Hepatocyte (in vitro differentiated cells): ENCODE measurements around the gene KRT76. TPM values are rescaled to one million over a fixed set of nuclear protein-coding genes. Genes with fewer than 3 reads are reported as not detected.

Experiments
- DNase-seq: peaks from one replicate; pipeline ENCODE4 v3.0.0-alpha.2; 2016; ENCODE audit warnings: low spot score
- H2AFZ ChIP-seq: fragments of 200-600 bp; sonication (generic); 2 replicates; pipeline ENCODE4 v1.6.0; 2016; ENCODE audit warnings: antibody characterized with exemption, mild to moderate bottlenecking
- H3K27ac ChIP-seq: fragments of 200-600 bp; sonication (generic); 2 replicates; pipeline ENCODE4 v1.5.1; 2016; ENCODE audit warnings: mild to moderate bottlenecking
- H3K27me3 ChIP-seq: fragments of 200-600 bp; sonication (generic); 2 replicates; pipeline ENCODE4 v1.6.1; 2016
- H3K36me3 ChIP-seq: fragments of 200-600 bp; sonication (generic); replicated peaks from 2 replicates; pipeline ENCODE4 v1.5.1; 2016; ENCODE audit warnings: low read depth; ENCODE audit not compliant: insufficient read depth
- H3K4me1 ChIP-seq: fragments of 200-600 bp; sonication (generic); 2 replicates; pipeline ENCODE4 v1.5.1; 2016; ENCODE audit warnings: mild to moderate bottlenecking, moderate library complexity; ENCODE audit not compliant: insufficient read depth
- H3K4me2 ChIP-seq: fragments of 200-600 bp; sonication (generic); 2 replicates; pipeline ENCODE4 v1.6.0; 2016
- H3K4me3 ChIP-seq: fragments of 200-600 bp; sonication (generic); 2 replicates; pipeline ENCODE4 v1.5.1; 2016; ENCODE audit warnings: mild to moderate bottlenecking
- H3K79me2 ChIP-seq: fragments of 200-600 bp; sonication (generic); 2 replicates; pipeline ENCODE4 v1.6.0; 2017; ENCODE audit warnings: mild to moderate bottlenecking
- H3K9me2 ChIP-seq: fragments of 200-600 bp; sonication (generic); replicated peaks from 2 replicates; pipeline ENCODE4 v1.6.0; 2017; ENCODE audit warnings: mild to moderate bottlenecking; ENCODE audit not compliant: insufficient read depth
- H3K9me3 ChIP-seq: fragments of 200-600 bp; sonication (generic); 2 replicates; pipeline ENCODE4 v1.5.1; 2016; ENCODE audit warnings: low read depth, mild to moderate bottlenecking
- H4K20me1 ChIP-seq: fragments of 200-600 bp; sonication (generic); 2 replicates; pipeline ENCODE4 v1.6.0; 2016; ENCODE audit warnings: mild to moderate bottlenecking; ENCODE audit not compliant: insufficient read depth, poor library complexity, severe bottlenecking
- EZH2 ChIP-seq: fragments of 200-600 bp; sonication (generic); IDR thresholded peaks from 2 replicates; pipeline ENCODE4 v1.6.1; 2016; ENCODE audit warnings: antibody characterized with exemption, mild to moderate bottlenecking, borderline replicate concordance
- EZH2phosphoT487 ChIP-seq: fragments of 200-600 bp; sonication (generic); IDR thresholded peaks from one replicate; pipeline ENCODE4 v1.6.1; 2018; ENCODE audit warnings: antibody characterized with exemption, mild to moderate bottlenecking, low read depth, moderate library complexity; ENCODE audit not compliant: unreplicated experiment, severe bottlenecking
- WGBS: methylation state at CpG from one replicate; pipeline ENCODE4 v1.1.6; 2016; ENCODE audit warnings: low lambda C conversion rate; ENCODE audit errors: missing lambda C conversion rate; 5-methylcytosine and 5-hydroxymethylcytosine counted together
- polyA plus RNA-seq: library from polyadenylated mRNA; unstranded; fragments of >200 nt; fragmentation: Nextera tagmentation; extraction: Ambion mirVana; gene quantifications from 2 replicates; pipeline ENCODE4 v1.2.1, GENCODE V29; 2016
- total RNA-seq: library from RNA; depleted of rRNA; stranded (reverse); fragments of >200 nt; gene quantifications from 2 replicates; pipeline ENCODE4 v1.2.3, GENCODE V29; 2014
- TF ChIP-seq, protein P1 (sequence below): fragments of 200-600 bp; sonication (generic); IDR thresholded peaks from 2 replicates; pipeline ENCODE4 v1.5.1; 2016; ENCODE audit warnings: antibody characterized with exemption, mild to moderate bottlenecking; ENCODE audit not compliant: poor library complexity

The KRT76 gene
- total and polyA plus RNA-seq, 2 experiments from 2014 or later: not detected

DNA sequence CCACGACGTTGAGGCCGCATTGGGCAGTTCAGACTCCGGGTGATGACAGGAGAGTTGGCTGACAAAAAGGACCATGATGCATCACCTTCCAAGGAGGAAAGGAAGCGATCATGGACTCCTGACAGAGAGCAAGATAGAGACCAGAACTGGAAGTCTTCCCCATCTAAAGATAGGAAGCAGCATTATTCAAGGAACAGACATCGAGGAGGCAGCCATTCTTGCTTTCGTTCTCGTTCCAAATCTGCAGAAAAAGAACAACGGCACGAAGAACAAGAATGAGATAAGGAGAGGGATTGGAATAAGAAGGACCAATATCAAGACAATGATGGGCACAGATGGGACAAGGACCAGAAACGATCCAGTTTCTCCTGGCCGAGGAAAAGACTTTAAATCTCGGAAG, 46.8 kb downstream of the KRT76 start:
- no peaks in the 10 kb centered on the region for H3K9me3 ChIP-seq
- no peak overlapping the region for H2AFZ ChIP-seq
- TF ChIP-seq EZH2: no peak
- H3K27ac ChIP-seq: no peak overlapping the region
- H4K20me1 ChIP-seq: no peaks in the 10 kb centered on the region
- H3K9me2 ChIP-seq: no peaks in the 10 kb centered on the region
- no peaks in the 10 kb centered on the region for H3K36me3 ChIP-seq
- H3K4me3 ChIP-seq: no peak overlapping the region
- H3K4me1 ChIP-seq: no peaks in the 10 kb centered on the region
- DNase-seq: no peak
- H3K4me2 ChIP-seq: no peak overlapping the region
- peaks cover 37% of the 10 kb centered on the region for H3K27me3 ChIP-seq
- H3K79me2 ChIP-seq: no peaks in the 10 kb centered on the region
- WGBS: 90% methylated on average over 13 of the region's 13 CpGs

DNA sequence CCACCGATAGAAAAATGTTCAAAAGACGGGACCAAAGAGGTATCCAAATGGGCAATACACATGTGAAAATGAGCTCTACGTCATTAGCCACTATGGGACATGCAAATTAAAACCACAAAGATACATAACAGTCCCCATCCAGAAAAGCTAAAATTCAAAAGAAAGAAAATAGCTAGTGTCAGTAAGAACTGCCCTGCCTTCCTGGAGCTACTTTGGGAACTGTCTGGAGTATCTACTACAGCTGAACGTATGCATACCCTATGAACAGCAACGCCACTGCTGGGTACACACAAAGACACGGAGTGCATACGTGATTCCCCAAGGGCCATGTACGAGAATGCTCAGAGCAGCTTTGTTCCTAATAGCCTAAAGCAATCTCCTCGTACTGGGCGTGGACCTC, 48.0 kb downstream of the KRT76 start:
- no peak overlapping the region for H3K27ac ChIP-seq
- no peak overlapping the region for H2AFZ ChIP-seq
- H3K9me3 ChIP-seq: no peaks in the 10 kb centered on the region
- peaks cover 30% of the 10 kb centered on the region for H3K27me3 ChIP-seq
- no peaks in the 10 kb centered on the region for H3K36me3 ChIP-seq
- H3K4me3 ChIP-seq: no peak overlapping the region
- no peaks in the 10 kb centered on the region for H3K4me1 ChIP-seq
- TF ChIP-seq EZH2phosphoT487 (no peak), EZH2 (no peak)
- TF ChIP-seq, protein P1, sequence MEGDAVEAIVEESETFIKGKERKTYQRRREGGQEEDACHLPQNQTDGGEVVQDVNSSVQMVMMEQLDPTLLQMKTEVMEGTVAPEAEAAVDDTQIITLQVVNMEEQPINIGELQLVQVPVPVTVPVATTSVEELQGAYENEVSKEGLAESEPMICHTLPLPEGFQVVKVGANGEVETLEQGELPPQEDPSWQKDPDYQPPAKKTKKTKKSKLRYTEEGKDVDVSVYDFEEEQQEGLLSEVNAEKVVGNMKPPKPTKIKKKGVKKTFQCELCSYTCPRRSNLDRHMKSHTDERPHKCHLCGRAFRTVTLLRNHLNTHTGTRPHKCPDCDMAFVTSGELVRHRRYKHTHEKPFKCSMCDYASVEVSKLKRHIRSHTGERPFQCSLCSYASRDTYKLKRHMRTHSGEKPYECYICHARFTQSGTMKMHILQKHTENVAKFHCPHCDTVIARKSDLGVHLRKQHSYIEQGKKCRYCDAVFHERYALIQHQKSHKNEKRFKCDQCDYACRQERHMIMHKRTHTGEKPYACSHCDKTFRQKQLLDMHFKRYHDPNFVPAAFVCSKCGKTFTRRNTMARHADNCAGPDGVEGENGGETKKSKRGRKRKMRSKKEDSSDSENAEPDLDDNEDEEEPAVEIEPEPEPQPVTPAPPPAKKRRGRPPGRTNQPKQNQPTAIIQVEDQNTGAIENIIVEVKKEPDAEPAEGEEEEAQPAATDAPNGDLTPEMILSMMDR: no peak
- no peak for DNase-seq
- H3K4me2 ChIP-seq: no peak overlapping the region
- WGBS: 74% methylated on average over 10 of the region's 10 CpGs
- no peaks in the 10 kb centered on the region for H3K79me2 ChIP-seq
- H3K9me2 ChIP-seq: no peaks in the 10 kb centered on the region
- no peaks in the 10 kb centered on the region for H4K20me1 ChIP-seq

DNA sequence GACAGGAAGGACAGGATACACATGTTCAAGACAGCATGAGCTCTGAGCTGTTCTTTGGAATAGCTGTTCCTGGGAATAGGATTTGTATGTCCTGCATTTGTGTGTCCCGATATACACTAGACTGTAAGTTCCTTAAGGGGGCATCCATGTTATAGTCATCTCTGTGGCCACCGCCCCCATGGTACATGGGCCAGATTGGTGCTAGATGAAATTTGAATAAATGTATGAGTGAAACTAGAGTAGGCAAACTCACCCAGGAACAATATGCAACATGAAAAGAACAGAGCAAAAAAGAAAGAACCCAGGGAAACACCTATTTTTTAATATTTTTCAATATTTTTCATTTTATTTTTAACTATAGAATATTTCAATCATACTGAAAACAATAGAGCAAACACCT, 48.8 kb downstream of the KRT76 start:
- H3K4me3 ChIP-seq: no peak overlapping the region
- no peak overlapping the region for H2AFZ ChIP-seq
- peaks cover 30% of the 10 kb centered on the region for H3K27me3 ChIP-seq
- H4K20me1 ChIP-seq: no peaks in the 10 kb centered on the region
- no peak for DNase-seq
- no peak overlapping the region for H3K4me2 ChIP-seq
- no peaks in the 10 kb centered on the region for H3K36me3 ChIP-seq
- no peaks in the 10 kb centered on the region for H3K9me3 ChIP-seq
- TF ChIP-seq EZH2phosphoT487: no peak
- no peak for TF ChIP-seq EZH2
- TF ChIP-seq, protein P1: no peak
- WGBS: 89% methylated on average over 2 of the region's 2 CpGs
- no peaks in the 10 kb centered on the region for H3K9me2 ChIP-seq
- H3K79me2 ChIP-seq: no peaks in the 10 kb centered on the region
- no peak overlapping the region for H3K27ac ChIP-seq
- no peaks in the 10 kb centered on the region for H3K4me1 ChIP-seq

DNA sequence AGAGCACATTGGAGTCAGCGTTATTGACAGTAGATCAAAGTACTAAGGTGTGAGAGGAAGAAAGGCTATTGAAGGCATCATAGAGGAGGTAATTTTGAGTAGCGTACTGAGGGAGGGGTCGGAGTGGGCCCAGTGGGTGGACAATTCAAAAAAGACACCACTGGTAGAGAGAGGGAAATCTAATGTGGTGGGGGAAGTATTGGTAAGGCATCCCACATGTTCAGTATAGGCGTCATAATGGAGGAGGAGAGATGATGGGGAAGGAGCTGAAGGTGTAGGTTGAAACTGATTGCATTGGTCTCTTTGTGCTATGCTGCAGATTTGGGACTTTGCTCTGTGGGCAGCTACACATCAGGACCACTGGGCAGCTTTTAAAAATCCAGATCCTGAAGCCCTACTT, 50.1 kb downstream of the KRT76 start:
- Histone ChIP-seq H3K4me2 (no peak overlapping the region), H3K4me1 (no peaks in the 10 kb centered on the region), H3K9me3 (no peaks in the 10 kb centered on the region), H3K27ac (no peak overlapping the region), H3K4me3 (no peak overlapping the region), H2AFZ (no peak overlapping the region), H3K36me3 (no peaks in the 10 kb centered on the region), H3K9me2 (no peaks in the 10 kb centered on the region), H4K20me1 (no peaks in the 10 kb centered on the region), H3K27me3 (peaks cover 25% of the 10 kb centered on the region), H3K79me2 (no peaks in the 10 kb centered on the region)
- WGBS: 77% methylated on average over 4 of the region's 4 CpGs
- no peak for DNase-seq
- TF ChIP-seq, protein P1: no peak
- TF ChIP-seq EZH2 (no peak), EZH2phosphoT487 (no peak)
